Gastrocnemius medialis (tissue), 4 donors: ENCODE measurements around the gene ITCH.

Source experiments
- POLR2A ChIP-seq, 2 donors: fragments of 450-650 bp; IDR thresholded peaks; one replicate each; pipeline ENCODE4 v1.6.1; 2017; ENCODE audit warnings: antibody characterized with exemption in 2 of 2, mild to moderate bottlenecking in 2 of 2, moderate library complexity in 2 of 2
- TF ChIP-seq, protein P1 (sequence below), 5 experiments: fragments of 450-650 bp in 3 of 5; fragments of 200-600 bp in 2 of 5; sonication (generic) in 2 of 5; IDR thresholded peaks in 4 of 5; conservative IDR thresholded peaks in 1 of 5; 1 replicate in 4 of 5; 2 replicates in 1 of 5; pipeline ENCODE4 v1.5.1; 2016 to 2019; ENCODE audit warnings: antibody characterized with exemption in 5 of 5, mild to moderate bottlenecking in 3 of 5, moderate library complexity in 3 of 5

DNA sequence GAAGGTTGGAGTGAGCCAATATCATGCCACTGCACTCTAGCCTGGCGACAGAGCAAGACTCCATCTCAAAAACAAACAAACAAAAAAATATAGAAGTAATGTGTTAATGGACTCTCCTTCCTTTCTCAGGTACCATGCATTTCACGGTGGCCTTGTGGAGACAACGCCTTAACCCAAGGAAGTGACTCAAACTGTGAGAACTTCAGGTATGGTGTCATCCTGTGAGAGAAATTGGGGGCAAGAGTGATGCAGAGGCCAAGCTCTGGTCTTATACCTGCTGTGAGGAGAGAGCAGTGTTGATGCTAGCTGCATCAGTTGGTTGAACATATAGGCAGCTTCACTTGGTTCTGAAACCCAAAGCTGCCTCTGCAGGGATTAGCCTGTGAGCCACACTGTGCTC lies 6.2 kb downstream of the ITCH start:
- no peak for TF ChIP-seq POLR2A (IDR thresholded peaks at IDR 0.05)
- TF ChIP-seq, protein P1, sequence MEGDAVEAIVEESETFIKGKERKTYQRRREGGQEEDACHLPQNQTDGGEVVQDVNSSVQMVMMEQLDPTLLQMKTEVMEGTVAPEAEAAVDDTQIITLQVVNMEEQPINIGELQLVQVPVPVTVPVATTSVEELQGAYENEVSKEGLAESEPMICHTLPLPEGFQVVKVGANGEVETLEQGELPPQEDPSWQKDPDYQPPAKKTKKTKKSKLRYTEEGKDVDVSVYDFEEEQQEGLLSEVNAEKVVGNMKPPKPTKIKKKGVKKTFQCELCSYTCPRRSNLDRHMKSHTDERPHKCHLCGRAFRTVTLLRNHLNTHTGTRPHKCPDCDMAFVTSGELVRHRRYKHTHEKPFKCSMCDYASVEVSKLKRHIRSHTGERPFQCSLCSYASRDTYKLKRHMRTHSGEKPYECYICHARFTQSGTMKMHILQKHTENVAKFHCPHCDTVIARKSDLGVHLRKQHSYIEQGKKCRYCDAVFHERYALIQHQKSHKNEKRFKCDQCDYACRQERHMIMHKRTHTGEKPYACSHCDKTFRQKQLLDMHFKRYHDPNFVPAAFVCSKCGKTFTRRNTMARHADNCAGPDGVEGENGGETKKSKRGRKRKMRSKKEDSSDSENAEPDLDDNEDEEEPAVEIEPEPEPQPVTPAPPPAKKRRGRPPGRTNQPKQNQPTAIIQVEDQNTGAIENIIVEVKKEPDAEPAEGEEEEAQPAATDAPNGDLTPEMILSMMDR (IDR thresholded peaks at IDR 0.05 in 4 of 5, conservative IDR thresholded peaks at IDR 0.05 in 1 of 5) = no peak
